ENCODE measurements around the gene MYCN.

- TF ChIP-seq CTCF (IDR thresholded peaks at IDR 0.05) (no peak), ZFX (IDR thresholded peaks at IDR 0.05; ENCODE audit: borderline replicate concordance) (no peak)
Measured at GRCh38 chr2:15974565-15975260, 34.4 kb downstream of the MYCN start.
